ENCODE data around the gene PCDH9. TPM values are rescaled to one million over a fixed set of nuclear protein-coding genes. Genes with fewer than 3 reads are reported as not detected.
A peak's percentile ranks its signal among the peaks of the same experiment; 100 is the strongest.

Gene PCDH9
- total and polyA plus RNA-seq, 10 of the 15 experiments (the other 5 are each of a cell fraction or from before 2014, with no cell fraction given) = 0.02 to 2.3 (median 0.05) TPM; not detected in 1

GRCh38 chr13:66795636-66796035 lies 434.5 kb downstream of the PCDH9 start:
- ChIA-PET POLR2A (no interaction called here), CTCF (no interaction called here), SMC1A (ENCODE audit: uncharacterized antibody, unreplicated experiment) (no interaction called here), RAD21 (ENCODE audit: unreplicated experiment) (no interaction called here)
- TF ChIP-seq RB1 (IDR thresholded peaks at IDR 0.05; ENCODE audit: borderline replicate concordance) (no peak), TCF3 (IDR thresholded peaks at IDR 0.05; ENCODE audit: borderline replicate concordance, insufficient read depth, low read depth, low read length) (no peak), CREM (IDR thresholded peaks at IDR 0.05; ENCODE audit: low read depth) (no peak), JUNB (IDR thresholded peaks at IDR 0.05) (no peak)
- FAIRE-seq (no peak), ATAC-seq (no peak), DNase-seq (ENCODE audit: low read depth, low spot score) (no peak)
- no TSS peak for BruUV-seq (replicated peaks)
- Histone ChIP-seq H3K27ac (ENCODE audit: control insufficient read depth, insufficient read depth) (no peak overlapping the region), H3K4me1 (ENCODE audit: control insufficient read depth, insufficient read depth, low read length) (no peaks in the 10 kb centered on the region), H4K20me1 (ENCODE audit: control insufficient read depth, insufficient read depth) (no peaks in the 10 kb centered on the region), H3K36me3 (ENCODE audit: control insufficient read depth in 2 of 2, insufficient read depth in 2 of 2, low read length in 1 of 2) (no peaks in the 10 kb centered on the region), H3K9me3 (replicated peaks; ENCODE audit: control insufficient read depth, insufficient read depth, low read length) (no peaks in the 10 kb centered on the region), H3K27me3 (replicated peaks in 1 of 2; ENCODE audit: control insufficient read depth in 2 of 2, insufficient read depth in 2 of 2, low read length in 1 of 2) (no peaks in the 10 kb centered on the region), H2AFZ (ENCODE audit: control insufficient read depth, low read depth, low read length) (no peak overlapping the region), H3K79me2 (ENCODE audit: control insufficient read depth, insufficient read depth, low read length) (no peaks in the 10 kb centered on the region), H3K9ac (ENCODE audit: control insufficient read depth, insufficient read depth, low read length) (no peak overlapping the region), H3K4me2 (ENCODE audit: control insufficient read depth, insufficient read depth) (no peak overlapping the region), H3K4me3 (no peak overlapping the region)
- in situ Hi-C loops (cut with MboI) (no loop called here), intact Hi-C loops (cut with micrococcal nuclease; ENCODE audit: unreplicated experiment) (no loop called here)
- 13% methylated on average over 2 of the region's 2 CpGs for WGBS (ENCODE audit: insufficient coverage, insufficient replicate concordance, low lambda C conversion rate, missing lambda C conversion rate)

- SMC1A ChIA-PET (ENCODE audit: uncharacterized antibody, unreplicated experiment) = no interaction called here
- intact Hi-C loops (cut with micrococcal nuclease; ENCODE audit: unreplicated experiment) (no loop called here), in situ Hi-C loops (cut with MboI) (no loop called here)
- Histone ChIP-seq H2AFZ (ENCODE audit: control insufficient read depth, low read depth, low read length) (no peak overlapping the region), H3K4me2 (ENCODE audit: control insufficient read depth, insufficient read depth) (no peak overlapping the region), H4K20me1 (ENCODE audit: control insufficient read depth, insufficient read depth) (no peaks in the 10 kb centered on the region), H3K27me3 (replicated peaks in 1 of 2; ENCODE audit: control insufficient read depth in 2 of 2, insufficient read depth in 2 of 2, low read length in 1 of 2) (no peaks in the 10 kb centered on the region), H3K27ac (ENCODE audit: control insufficient read depth, insufficient read depth) (no peak overlapping the region), H3K4me1 (ENCODE audit: control insufficient read depth, insufficient read depth, low read length) (no peaks in the 10 kb centered on the region), H3K79me2 (ENCODE audit: control insufficient read depth, insufficient read depth, low read length) (no peaks in the 10 kb centered on the region), H3K4me3 (no peak overlapping the region), H3K36me3 (ENCODE audit: control insufficient read depth in 2 of 2, insufficient read depth in 2 of 2, low read length in 1 of 2) (no peaks in the 10 kb centered on the region), H3K9me3 (replicated peaks; ENCODE audit: control insufficient read depth, insufficient read depth, low read length) (no peaks in the 10 kb centered on the region), H3K9ac (ENCODE audit: control insufficient read depth, insufficient read depth, low read length) (no peak overlapping the region)
- WGBS (ENCODE audit: insufficient coverage, insufficient replicate concordance, low lambda C conversion rate, missing lambda C conversion rate) = 0% methylated on average over 5 of the region's 5 CpGs
- peak; percentile 87 for ATAC-seq
- no peak for FAIRE-seq
- DNase-seq (ENCODE audit: low read depth, low spot score) = no peak
- POLR2A ChIA-PET = no interaction called here
- CTCF ChIA-PET = no interaction called here
- RAD21 ChIA-PET (ENCODE audit: unreplicated experiment) = no interaction called here
- no TSS peak for BruUV-seq (replicated peaks)
- TF ChIP-seq MYC (IDR thresholded peaks at IDR 0.05; ENCODE audit: insufficient read depth, insufficient read length, insufficient replicate concordance, low read length, severe bottlenecking) (no peak), PKNOX1 (IDR thresholded peaks at IDR 0.05) (peak; percentile 53), NKRF (conservative IDR thresholded peaks at IDR 0.05) (no peak), NFYB (IDR thresholded peaks at IDR 0.05; ENCODE audit: insufficient read depth, low read depth, low read length) (no peak), FOXK2 (IDR thresholded peaks at IDR 0.05) (no peak), CTCF (IDR thresholded peaks at IDR 0.05 in 2 of 3, conservative IDR thresholded peaks at IDR 0.05 in 1 of 3; ENCODE audit: control insufficient read depth in 2 of 3, extremely low read depth in 1 of 3, insufficient read depth in 1 of 3, low read depth in 3 of 3, low read length in 3 of 3) (no peak), SMC3 (IDR thresholded peaks at IDR 0.05; ENCODE audit: borderline replicate concordance, low read length) (no peak)
Measured at GRCh38 chr13:66794340-66795031, 435.6 kb downstream of the PCDH9 start.
